Activated T-helper 17 cell treated with anti-CD3 and anti-CD28 coated beads, Interleukin-2, amount 50 U/mL, for 72 hours (primary cell): ENCODE measurements around the gene QPCT. TPM values are rescaled to one million over a fixed set of nuclear protein-coding genes. Genes with fewer than 3 reads are reported as not detected.

Experiments
- ATAC-seq: fragments of 150-1000 bp; cut with Tn5 transposase; replicated peaks from 2 replicates; pipeline ENCODE4 v1.10.0; 2021; ENCODE audit warnings: mild to moderate bottlenecking, moderate library complexity
- H3K27ac Mint-ChIP-seq: one replicate; pipeline ENCODE4 v1.8.0; 2022; ENCODE audit warnings: mixed read lengths
- H3K27me3 Mint-ChIP-seq: one replicate; pipeline ENCODE4 v1.8.0; 2022; ENCODE audit warnings: mixed read lengths
- H3K36me3 Mint-ChIP-seq: one replicate; pipeline ENCODE4 v1.8.0; 2022; ENCODE audit warnings: low read depth, mild to moderate bottlenecking, mixed read lengths
- H3K4me1 Mint-ChIP-seq: one replicate; pipeline ENCODE4 v1.8.0; 2022; ENCODE audit warnings: mixed read lengths
- H3K4me3 Mint-ChIP-seq: one replicate; pipeline ENCODE4 v1.8.0; 2022; ENCODE audit warnings: mild to moderate bottlenecking, mixed read lengths
- H3K9me3 Mint-ChIP-seq: one replicate; pipeline ENCODE4 v1.8.0; 2022; ENCODE audit warnings: mixed read lengths
- total RNA-seq, 2 donors: library from RNA; stranded (reverse); gene quantifications; one replicate each; pipeline ENCODE4 v1.2.3, GENCODE V29; 2022

The QPCT gene
- total RNA-seq, 2 donors from 2014 or later = 0.53 to 0.71 TPM

DNA sequence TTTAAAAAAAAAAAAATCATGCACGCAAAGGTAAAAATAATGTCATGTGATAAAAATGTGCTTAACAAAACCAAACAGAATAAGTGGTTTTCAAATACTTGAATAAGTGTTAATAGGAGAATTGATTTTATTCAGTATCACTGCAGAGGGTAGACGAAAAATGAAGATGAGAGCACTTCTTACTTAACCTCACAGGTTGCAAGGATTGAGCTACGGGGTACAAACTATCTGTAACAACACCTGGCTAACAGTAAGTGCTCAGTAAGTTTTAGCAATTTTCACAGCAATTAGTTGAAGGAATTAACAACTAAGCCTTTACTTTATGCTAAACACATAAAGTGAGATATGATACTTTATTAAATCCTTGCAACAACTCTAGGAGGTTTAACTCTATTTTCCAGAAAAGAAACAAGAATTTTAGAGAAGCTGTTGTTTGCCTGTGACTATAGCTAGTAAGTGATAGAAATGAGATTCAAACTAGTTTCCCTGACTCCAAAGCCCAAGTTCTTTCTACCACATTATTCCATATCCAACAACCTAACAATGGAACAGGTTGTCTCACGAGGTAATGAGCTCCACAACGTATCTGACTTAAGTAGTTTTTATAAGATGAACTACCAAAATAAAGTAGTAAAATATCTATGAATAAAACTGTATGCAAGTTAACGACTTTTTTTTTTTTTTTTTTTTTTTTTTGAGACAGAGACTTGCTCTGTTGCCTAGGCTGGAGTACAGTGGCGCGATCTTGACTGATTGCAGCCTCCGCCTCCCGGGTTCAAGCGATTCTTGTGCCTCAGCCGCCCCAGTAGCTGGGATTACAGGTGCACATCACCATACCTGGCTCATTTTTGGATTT is 24.4 kb upstream of the QPCT start:
- H3K4me3 Mint-ChIP-seq = no peak overlapping the region
- no peak overlapping the region for H3K27ac Mint-ChIP-seq
- peaks cover 51% of the 10 kb centered on the region for H3K36me3 Mint-ChIP-seq
- ATAC-seq = no peak
- no peaks in the 10 kb centered on the region for H3K27me3 Mint-ChIP-seq
- no peaks in the 10 kb centered on the region for H3K9me3 Mint-ChIP-seq
- H3K4me1 Mint-ChIP-seq = peaks cover 36% of the 10 kb centered on the region

DNA sequence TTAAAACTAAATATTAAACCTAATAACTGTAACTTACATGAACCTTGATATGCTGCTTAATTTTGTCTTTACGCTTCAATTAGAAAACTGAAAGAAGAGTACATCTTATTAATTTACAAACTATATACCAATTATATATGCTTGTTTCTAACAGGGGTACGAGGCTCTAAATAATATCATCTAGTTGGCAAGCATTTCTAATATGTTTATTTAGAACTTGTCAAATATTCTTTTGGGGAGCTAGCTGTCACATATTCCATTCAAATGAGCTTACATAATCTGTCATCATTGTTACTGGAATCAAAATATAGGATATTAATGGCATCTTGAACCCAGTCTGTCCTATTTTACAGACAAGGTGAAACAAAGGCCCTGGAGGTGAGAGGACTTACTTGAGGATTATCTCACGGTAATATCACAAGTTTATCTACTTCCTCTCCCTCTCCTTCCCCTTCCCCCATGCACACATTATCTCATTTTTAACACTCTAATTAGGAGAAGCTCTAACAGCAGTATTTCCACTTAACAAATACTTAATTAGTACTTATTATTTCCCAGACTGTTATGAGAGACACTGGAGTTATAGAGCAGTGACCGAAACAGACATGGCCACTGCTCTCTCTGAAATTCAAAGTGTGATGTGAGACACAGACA is 23.3 kb upstream of the QPCT start:
- Mint-ChIP-seq H3K27me3 (peaks cover under 1% of the 10 kb centered on the region), H3K36me3 (peaks cover 42% of the 10 kb centered on the region), H3K4me3 (no peak overlapping the region), H3K27ac (no peak overlapping the region), H3K4me1 (peaks cover 40% of the 10 kb centered on the region), H3K9me3 (no peaks in the 10 kb centered on the region)
- ATAC-seq = no peak

DNA sequence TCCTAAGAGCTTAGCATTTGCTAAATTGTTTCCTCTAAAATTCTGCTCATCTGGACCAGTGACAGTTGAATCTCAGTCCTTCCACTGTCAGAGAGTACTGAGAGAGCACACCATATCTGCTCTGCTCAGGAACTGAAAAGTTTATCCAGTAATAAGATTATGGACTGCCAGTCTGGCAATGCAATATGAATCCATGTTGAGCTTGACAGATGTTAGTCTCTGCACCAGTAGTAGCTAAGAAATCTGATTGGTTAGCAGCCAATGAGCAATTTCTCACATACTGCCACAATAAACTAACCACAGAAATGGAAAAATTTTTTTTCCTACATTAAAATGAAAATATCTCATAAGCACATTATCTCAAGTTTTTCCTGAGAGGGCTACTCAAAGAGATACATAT is 22.1 kb upstream of the QPCT start:
- Mint-ChIP-seq H3K27ac (no peak overlapping the region), H3K36me3 (peaks cover 34% of the 10 kb centered on the region), H3K4me1 (peaks cover 41% of the 10 kb centered on the region), H3K9me3 (no peaks in the 10 kb centered on the region), H3K27me3 (peaks cover 4% of the 10 kb centered on the region), H3K4me3 (peak overlapping the region; percentile 86)
- no peak for ATAC-seq

DNA sequence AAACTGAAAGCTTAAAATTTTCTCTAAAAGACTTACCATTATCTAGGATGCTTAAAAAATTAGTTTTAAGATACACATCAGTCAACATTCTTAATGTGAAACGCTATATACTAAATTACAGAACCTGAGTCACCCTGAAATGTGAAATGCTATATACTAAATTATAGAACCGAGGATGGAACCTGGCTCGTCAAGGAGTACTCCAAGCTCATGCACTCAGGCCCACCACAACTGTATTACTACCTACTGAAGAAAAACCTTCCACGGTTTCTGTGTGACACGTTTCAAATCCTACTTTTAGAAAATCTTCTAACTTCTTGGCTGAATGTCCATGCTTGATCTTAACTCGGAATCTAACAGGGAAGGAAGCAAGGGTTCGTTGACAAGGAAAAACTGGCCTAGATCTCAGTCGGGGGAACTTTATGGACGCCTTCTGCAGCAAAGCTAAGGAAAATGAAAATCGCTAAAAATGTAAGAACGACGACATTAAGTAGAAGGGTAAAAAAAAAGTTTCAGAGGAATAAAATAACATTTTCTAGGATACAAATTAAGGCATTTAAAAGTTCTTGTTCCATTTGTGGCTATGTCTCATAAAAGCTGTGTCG is 21.2 kb upstream of the QPCT start:
- H3K27ac Mint-ChIP-seq = peak overlapping the region; percentile 65
- H3K36me3 Mint-ChIP-seq = peaks cover 26% of the 10 kb centered on the region
- H3K27me3 Mint-ChIP-seq = peaks cover 6% of the 10 kb centered on the region
- no peak for ATAC-seq
- peak overlapping the region; percentile 86 for H3K4me3 Mint-ChIP-seq
- no peaks in the 10 kb centered on the region for H3K9me3 Mint-ChIP-seq
- peaks cover 33% of the 10 kb centered on the region for H3K4me1 Mint-ChIP-seq

DNA sequence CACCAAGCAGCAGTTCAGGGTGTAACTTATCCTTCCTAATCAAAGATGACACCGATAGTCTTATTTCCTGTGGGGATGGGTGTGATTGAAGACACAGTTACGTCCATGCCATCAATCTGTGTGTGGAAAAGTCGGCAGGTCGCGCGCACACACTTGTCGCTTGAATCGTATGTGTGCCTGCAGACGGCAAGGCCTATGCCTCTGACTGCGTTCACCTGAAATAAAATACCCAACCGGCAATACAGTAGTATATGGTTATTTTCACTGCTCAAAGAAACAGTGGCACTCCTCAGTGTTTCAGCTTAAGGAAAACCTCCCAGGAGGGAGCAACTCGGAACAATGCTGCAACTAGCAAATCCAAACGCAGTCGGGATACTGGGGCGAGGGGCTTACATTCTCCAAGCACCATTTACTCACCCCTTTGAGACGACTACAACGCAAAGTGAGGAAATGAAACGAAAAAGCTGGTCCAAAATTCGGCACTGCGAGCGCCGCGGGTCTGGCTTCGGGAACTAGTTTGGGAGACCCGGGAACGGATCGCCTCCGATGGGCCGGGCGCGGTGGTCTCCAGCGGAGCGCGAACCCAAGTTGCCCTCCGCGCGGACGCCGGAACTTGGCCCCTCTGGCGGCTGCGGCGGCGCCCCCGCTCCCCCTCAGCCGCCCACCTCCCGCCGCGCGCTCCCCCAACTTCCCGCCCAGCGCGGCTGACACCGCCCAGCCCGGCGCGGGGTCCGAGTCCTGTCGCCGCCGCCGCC is 20.5 kb upstream of the QPCT start:
- H3K27me3 Mint-ChIP-seq = peaks cover 6% of the 10 kb centered on the region
- no peaks in the 10 kb centered on the region for H3K9me3 Mint-ChIP-seq
- peak overlapping the region; percentile 65 for H3K27ac Mint-ChIP-seq
- H3K4me3 Mint-ChIP-seq = peak overlapping the region; percentile 86
- peaks cover 27% of the 10 kb centered on the region for H3K4me1 Mint-ChIP-seq
- H3K36me3 Mint-ChIP-seq = peaks cover 26% of the 10 kb centered on the region
- ATAC-seq = peak; percentile 11

DNA sequence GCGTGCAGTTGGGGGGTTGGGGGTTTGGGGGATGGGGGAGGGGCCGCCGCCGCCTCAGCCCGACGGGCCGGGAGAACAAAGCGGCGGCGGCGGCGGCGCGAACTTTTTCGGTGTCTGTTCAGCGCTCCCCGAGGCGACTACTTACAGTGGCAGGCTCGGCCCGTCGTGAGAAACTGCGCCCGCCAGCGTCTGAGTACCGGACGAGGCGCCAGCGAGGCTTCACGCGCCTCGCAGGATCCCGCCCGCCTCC is 20.0 kb upstream of the QPCT start:
- H3K36me3 Mint-ChIP-seq = peaks cover 25% of the 10 kb centered on the region
- peak overlapping the region; percentile 86 for H3K4me3 Mint-ChIP-seq
- H3K9me3 Mint-ChIP-seq = no peaks in the 10 kb centered on the region
- no peak for ATAC-seq
- H3K27ac Mint-ChIP-seq = no peak overlapping the region
- peaks cover 27% of the 10 kb centered on the region for H3K4me1 Mint-ChIP-seq
- peaks cover 6% of the 10 kb centered on the region for H3K27me3 Mint-ChIP-seq

DNA sequence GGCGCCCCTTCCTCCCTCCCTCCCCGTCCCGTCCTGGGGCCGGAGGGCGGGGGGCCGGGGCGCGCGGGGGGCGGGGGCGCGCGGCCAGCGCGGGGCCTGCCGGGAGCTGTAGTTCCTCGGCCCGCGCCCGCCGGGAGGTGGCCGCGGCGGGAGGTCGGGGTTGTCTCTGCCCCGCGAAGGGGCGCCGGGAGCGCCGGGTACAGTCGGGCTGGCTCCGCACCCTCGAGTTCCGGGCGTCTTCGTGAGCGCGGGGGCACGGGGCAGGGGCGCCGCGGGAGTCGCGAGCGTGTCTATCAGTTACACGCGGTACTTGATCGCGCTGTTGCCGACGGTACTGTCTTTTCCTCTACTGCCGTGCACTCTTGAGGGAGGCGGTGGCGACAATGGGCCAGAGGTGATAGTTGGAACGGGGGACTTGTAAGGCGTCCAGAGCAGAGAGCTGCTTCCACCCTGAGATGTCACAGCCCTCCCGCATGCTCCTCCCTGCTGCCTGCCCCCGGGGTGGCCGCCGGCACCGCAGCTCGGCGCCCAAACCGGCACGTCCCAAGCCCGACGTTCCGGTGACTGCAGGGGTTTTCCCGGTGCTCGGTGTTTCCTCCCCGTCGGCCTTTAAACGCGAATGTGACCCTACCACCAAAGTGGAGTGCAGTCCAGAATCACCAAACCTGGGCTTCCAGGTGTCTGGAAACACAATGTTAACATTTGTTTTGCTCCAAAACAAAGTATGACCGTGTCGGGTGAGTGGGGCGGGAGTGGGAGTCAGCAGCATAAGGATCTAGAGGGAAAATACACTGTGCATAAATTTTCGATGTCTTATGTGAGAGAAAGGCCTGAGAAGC is 19.4 kb upstream of the QPCT start, which contains the start of gene PRKD3:
Gene PRKD3, minus strand, starts transcription at position 48 of the 839 bp plus-strand sequence. CDS start 8,309 bp downstream, outside the sequence.
- H3K27ac Mint-ChIP-seq = peak within 1 kb of the TSS; percentile 79
- peaks cover 19% of the 10 kb centered on the region for H3K36me3 Mint-ChIP-seq

DNA sequence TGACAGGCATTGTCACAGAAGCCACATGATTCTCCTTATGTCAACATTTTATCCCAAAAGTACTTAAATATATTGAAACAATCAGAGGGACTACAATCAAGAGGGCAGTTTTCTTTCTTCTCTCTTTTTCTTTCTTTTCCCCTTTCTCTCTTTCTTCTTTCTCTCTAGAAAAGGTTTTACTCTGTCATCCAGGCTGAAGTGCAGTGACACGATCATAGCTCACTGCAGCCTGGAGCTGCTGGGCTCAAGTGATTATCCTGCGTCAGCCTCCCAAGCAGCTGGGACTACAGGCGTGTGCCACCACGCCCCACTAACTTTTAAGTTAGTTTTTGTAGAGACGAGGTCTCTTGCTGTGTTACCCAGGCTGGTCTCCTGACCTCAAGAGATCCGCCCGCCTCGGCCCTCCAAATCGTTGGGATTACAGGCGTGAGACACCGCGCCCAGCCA is 18.8 kb upstream of the QPCT start:
- peaks cover 19% of the 10 kb centered on the region for H3K36me3 Mint-ChIP-seq
- peaks cover 6% of the 10 kb centered on the region for H3K27me3 Mint-ChIP-seq
- no peak for ATAC-seq
- peak overlapping the region; percentile 86 for H3K4me3 Mint-ChIP-seq
- H3K27ac Mint-ChIP-seq = peak overlapping the region; percentile 79
- H3K9me3 Mint-ChIP-seq = no peaks in the 10 kb centered on the region
- H3K4me1 Mint-ChIP-seq = peaks cover 23% of the 10 kb centered on the region

More for the DNA sequence above, 19.4 kb upstream of the QPCT start, which contains the start of gene PRKD3:
- peaks cover 6% of the 10 kb centered on the region for H3K27me3 Mint-ChIP-seq
- no peaks in the 10 kb centered on the region for H3K9me3 Mint-ChIP-seq
- peak within 1 kb of the TSS; percentile 86 for H3K4me3 Mint-ChIP-seq
- peak; percentile 82 for ATAC-seq
- H3K4me1 Mint-ChIP-seq = peaks cover 23% of the 10 kb centered on the region

DNA sequence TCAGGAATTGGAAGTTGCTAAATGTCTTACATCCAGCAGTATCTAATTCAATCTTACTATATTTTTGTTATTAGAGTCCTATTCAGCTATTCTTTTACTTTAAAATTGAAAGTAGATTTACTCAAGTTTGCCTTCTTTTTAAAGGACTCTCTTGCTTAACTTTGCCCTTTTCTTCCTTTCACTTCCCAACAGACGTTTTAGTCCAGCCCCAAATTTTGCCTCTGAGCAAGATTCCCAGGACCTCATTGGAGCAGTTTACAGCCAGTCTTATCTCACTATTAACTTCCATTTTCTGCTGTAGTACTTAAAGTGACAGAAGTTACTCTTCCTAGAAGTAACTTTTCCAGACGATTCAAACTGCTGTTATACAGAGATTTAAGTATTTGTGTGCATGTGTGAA is 18.1 kb upstream of the QPCT start:
- Mint-ChIP-seq H3K36me3 (peaks cover 16% of the 10 kb centered on the region), H3K4me3 (peak overlapping the region; percentile 50), H3K9me3 (no peaks in the 10 kb centered on the region), H3K4me1 (peaks cover 22% of the 10 kb centered on the region), H3K27ac (no peak overlapping the region), H3K27me3 (peaks cover 6% of the 10 kb centered on the region)
- ATAC-seq = no peak

DNA sequence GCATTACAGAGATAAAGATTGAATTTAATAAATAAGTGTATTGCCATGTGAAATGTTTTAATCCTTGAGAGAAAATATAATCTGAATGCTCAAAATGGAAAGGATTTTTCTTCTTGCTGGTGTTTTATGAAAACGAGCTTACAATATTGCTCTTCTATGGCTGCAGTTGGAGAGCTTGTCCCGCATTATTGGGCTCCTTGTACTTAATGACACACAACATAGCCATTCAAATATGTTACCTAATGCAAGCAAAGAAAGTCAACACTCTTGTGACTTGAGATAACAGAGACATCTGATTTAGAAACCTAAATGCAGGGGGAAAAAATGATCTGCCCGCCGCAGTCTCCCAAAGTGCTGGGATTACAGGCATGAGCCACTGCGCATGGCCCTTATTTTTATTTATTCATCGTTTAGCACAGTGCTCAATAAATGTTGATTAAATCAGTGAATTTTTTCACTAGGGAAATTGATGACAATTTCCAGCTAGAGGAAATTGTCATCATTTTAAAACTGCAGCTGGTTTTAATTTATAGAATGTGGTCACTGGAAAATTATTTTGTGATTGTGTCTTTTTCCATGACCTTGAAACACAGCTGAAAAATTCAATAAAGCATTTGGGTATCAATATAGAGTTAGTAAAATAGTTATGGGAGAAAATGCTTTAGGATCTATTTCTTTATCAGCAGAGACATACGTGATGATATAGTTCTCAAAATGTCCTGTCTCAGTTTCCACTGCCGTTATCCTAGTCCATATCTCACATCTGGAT is 17.4 kb upstream of the QPCT start:
- Mint-ChIP-seq H3K36me3 (peaks cover 11% of the 10 kb centered on the region), H3K4me3 (no peak overlapping the region), H3K27ac (no peak overlapping the region), H3K9me3 (no peaks in the 10 kb centered on the region), H3K4me1 (peaks cover 17% of the 10 kb centered on the region), H3K27me3 (peaks cover 6% of the 10 kb centered on the region)
- ATAC-seq = no peak

DNA sequence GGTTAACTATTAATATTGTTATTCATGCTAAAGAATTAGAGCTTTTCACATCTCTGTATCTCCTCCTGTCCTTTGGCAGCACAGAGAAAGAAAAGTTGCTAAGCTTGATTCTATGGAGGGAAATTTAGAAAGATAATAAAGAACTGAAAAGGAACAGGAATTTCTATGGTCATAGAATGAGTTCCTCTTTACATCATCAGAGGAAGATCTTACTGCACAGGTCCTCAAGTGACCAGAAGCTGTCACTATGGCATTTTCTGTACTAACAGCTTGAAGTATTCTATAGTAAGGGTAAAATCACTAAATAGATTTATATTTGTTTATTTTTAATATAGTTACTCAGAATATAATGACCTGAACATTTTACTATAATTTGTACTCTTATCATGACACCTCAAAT is 13.7 kb upstream of the QPCT start:
- Mint-ChIP-seq H3K36me3 (no peaks in the 10 kb centered on the region), H3K4me3 (no peak overlapping the region), H3K27me3 (peaks cover 6% of the 10 kb centered on the region), H3K4me1 (peaks cover 6% of the 10 kb centered on the region), H3K27ac (no peak overlapping the region), H3K9me3 (no peaks in the 10 kb centered on the region)
- no peak for ATAC-seq

DNA sequence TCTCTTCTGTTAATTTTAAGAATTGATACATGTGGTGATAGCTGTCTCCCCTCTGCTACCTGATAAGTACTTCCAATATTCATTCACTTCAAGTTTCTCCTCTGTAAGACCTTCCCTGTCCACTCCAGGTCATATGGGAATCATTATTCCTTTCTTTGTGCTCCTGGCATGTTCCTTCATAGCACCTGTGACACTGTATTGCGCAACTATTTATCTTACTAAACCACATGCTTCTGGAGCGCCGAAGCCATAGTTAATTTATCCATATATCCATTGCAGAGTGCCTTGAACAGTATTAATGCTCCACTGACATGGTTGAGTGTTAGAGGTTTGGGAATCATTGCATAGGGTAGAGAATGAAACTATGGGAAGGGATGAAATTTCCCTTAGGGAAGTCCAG is 11.9 kb upstream of the QPCT start:
- Mint-ChIP-seq H3K27me3 (peaks cover under 1% of the 10 kb centered on the region), H3K4me3 (no peak overlapping the region), H3K27ac (no peak overlapping the region), H3K36me3 (no peaks in the 10 kb centered on the region), H3K4me1 (no peaks in the 10 kb centered on the region), H3K9me3 (no peaks in the 10 kb centered on the region)
- ATAC-seq = no peak

DNA sequence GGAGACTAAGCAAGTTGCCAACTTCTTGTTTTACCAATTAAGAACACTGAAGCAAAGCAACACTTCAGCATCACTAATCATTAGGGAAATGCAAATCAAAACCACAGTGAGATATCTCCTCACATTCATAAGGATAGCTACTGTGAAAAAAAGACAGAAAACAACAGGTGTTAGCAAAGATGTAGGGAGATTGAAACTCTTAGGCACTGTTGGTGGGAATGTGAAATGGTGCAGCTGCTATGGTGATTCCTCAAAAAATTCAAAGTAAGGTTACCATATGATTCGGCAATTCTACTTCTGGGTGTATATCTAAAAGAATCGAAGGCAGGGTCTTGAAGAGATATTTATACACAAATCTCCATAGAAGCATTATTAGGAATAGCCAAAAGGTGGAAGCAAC is 11.2 kb upstream of the QPCT start:
- H3K4me1 Mint-ChIP-seq = no peaks in the 10 kb centered on the region
- H3K27ac Mint-ChIP-seq = no peak overlapping the region
- H3K27me3 Mint-ChIP-seq = no peaks in the 10 kb centered on the region
- no peak overlapping the region for H3K4me3 Mint-ChIP-seq
- H3K9me3 Mint-ChIP-seq = no peaks in the 10 kb centered on the region
- no peak for ATAC-seq
- no peaks in the 10 kb centered on the region for H3K36me3 Mint-ChIP-seq
